HFFc6 (cell line): ENCODE measurements around the gene MLH3. TPM values are rescaled to one million over a fixed set of nuclear protein-coding genes. Genes with fewer than 3 reads are reported as not detected.
"Not testable (repeated sequence)": the region's sequence is repeated elsewhere in the genome, so short reads cannot be mapped to it uniquely, and the experiment has no call there.

Experiments used
- DNase-seq: peaks from one replicate; pipeline ENCODE4 v3.0.0-alpha.2; 2018
- H3K27ac Mint-ChIP-seq: 2 replicates; pipeline ENCODE4 v1.8.0; 2020; ENCODE audit warnings: mild to moderate bottlenecking, mixed read lengths
- H3K27me3 Mint-ChIP-seq: 2 replicates; pipeline ENCODE4 v1.8.0; 2021; ENCODE audit warnings: mild to moderate bottlenecking, moderate library complexity, mixed read lengths; ENCODE audit not compliant: insufficient read depth
- H3K36me3 Mint-ChIP-seq: 2 replicates; pipeline ENCODE4 v1.8.0; 2021; ENCODE audit warnings: low read depth, mixed read lengths
- H3K4me1 Mint-ChIP-seq: 2 replicates; pipeline ENCODE4 v1.8.0; 2020; ENCODE audit warnings: low read depth, mixed read lengths
- H3K4me3 Mint-ChIP-seq: 2 replicates; pipeline ENCODE4 v1.8.0; 2020; ENCODE audit warnings: mild to moderate bottlenecking, moderate library complexity, mixed read lengths
- H3K9me3 Mint-ChIP-seq: 2 replicates; pipeline ENCODE4 v1.8.0; 2020; ENCODE audit warnings: mild to moderate bottlenecking, mixed read lengths
- CTCF ChIP-seq: fragments of 200-600 bp; sonication (generic); IDR thresholded peaks from 2 replicates; pipeline ENCODE4 v1.5.0; 2021; ENCODE audit warnings: antibody characterized with exemption, mild to moderate bottlenecking
- total RNA-seq, 6 experiments: library from RNA; stranded (reverse); fragmentation: NEBNext Ultra II Directional; extraction: Animal tissue kit (Norgen Biotek cat#: 25700); gene quantifications; 2 replicates in 1 of 6; 3 replicates in 5 of 6; pipeline ENCODE4 v1.2.3, GENCODE V29; 2021

MLH3 gene
- total RNA-seq, 6 experiments from 2014 or later, result 5.4 to 11.6 (median 7.6) TPM

- no peak for TF ChIP-seq CTCF
- Mint-ChIP-seq H3K9me3 (no peaks in the 10 kb centered on the region), H3K27me3 (no peaks in the 10 kb centered on the region; the same call in 1 of the 2 replicates), H3K4me1 (no peaks in the 10 kb centered on the region), H3K4me3 (no peak overlapping the region), H3K27ac (no peak overlapping the region), H3K36me3 (no peaks in the 10 kb centered on the region; the same call in none of the 2 replicates)
- no peak for DNase-seq
These were observed 26.5 kb upstream of the MLH3 start for GRCh38 chr14:75077794-75078193.

- H3K4me3 Mint-ChIP-seq, result no peak overlapping the region
- TF ChIP-seq CTCF, result no peak
- peak overlapping the region; percentile 27 for H3K27ac Mint-ChIP-seq
- H3K4me1 Mint-ChIP-seq, result peaks cover 7% of the 10 kb centered on the region
- H3K36me3 Mint-ChIP-seq, result no peaks in the 10 kb centered on the region
- DNase-seq, result no peak
- no peaks in the 10 kb centered on the region for H3K9me3 Mint-ChIP-seq
- H3K27me3 Mint-ChIP-seq, result peaks cover 1% of the 10 kb centered on the region
These were observed 19.1 kb upstream of the MLH3 start for GRCh38 chr14:75070383-75070782.

GRCh38 chr14:75069811-75070145 lies 18.5 kb upstream of the MLH3 start:
- H3K9me3 Mint-ChIP-seq, result no peaks in the 10 kb centered on the region
- H3K27ac Mint-ChIP-seq, result no peak overlapping the region
- TF ChIP-seq CTCF, result no peak
- H3K36me3 Mint-ChIP-seq, result no peaks in the 10 kb centered on the region
- H3K4me3 Mint-ChIP-seq, result no peak overlapping the region
- H3K27me3 Mint-ChIP-seq, result peaks cover 1% of the 10 kb centered on the region
- no peak for DNase-seq
- peaks cover 7% of the 10 kb centered on the region for H3K4me1 Mint-ChIP-seq

GRCh38 chr14:75069121-75069810 lies 18.0 kb upstream of the MLH3 start, which contains the start of gene ZC2HC1C:
ZC2HC1C (plus strand) TSS chr14:75069641; CDS start chr14:75070574, 933 bp downstream.
- no peak for TF ChIP-seq CTCF
- Mint-ChIP-seq H3K27me3 (peaks cover 1% of the 10 kb centered on the region), H3K36me3 (no peaks in the 10 kb centered on the region), H3K4me3 (no peak within 1 kb of the TSS), H3K27ac (peak within 1 kb of the TSS; percentile 27), H3K4me1 (peaks cover 8% of the 10 kb centered on the region), H3K9me3 (no peaks in the 10 kb centered on the region)
- peak; percentile 74 for DNase-seq

GRCh38 chr14:75068294-75069120 lies 17.2 kb upstream of the MLH3 start:
- Mint-ChIP-seq H3K9me3 (no peaks in the 10 kb centered on the region), H3K4me1 (peaks cover 13% of the 10 kb centered on the region)

GRCh38 chr14:75067765-75068164 lies 16.5 kb upstream of the MLH3 start:
- H3K27me3 Mint-ChIP-seq, DNase-seq, H3K36me3 Mint-ChIP-seq, H3K9me3 Mint-ChIP-seq, H3K4me3 Mint-ChIP-seq, H3K27ac Mint-ChIP-seq: not testable (repeated sequence)
- peaks cover 21% of the 10 kb centered on the region for H3K4me1 Mint-ChIP-seq

More at GRCh38 chr14:75068294-75069120, 17.2 kb upstream of the MLH3 start:
- Mint-ChIP-seq H3K27me3 (peaks cover 1% of the 10 kb centered on the region), H3K27ac (no peak overlapping the region), H3K4me3 (no peak overlapping the region), H3K36me3 (no peaks in the 10 kb centered on the region)
- no peak for TF ChIP-seq CTCF
- no peak for DNase-seq
